Calu3 (cell line): Measurements from ENCODE around the gene NLGN1. TPM values are rescaled to one million over a fixed set of nuclear protein-coding genes. Genes with fewer than 3 reads are reported as not detected.

Source experiments
- BruUV-seq: library from RNA; stranded (reverse); fragments of 400-500 nt; replicated peaks from 2 replicates; lab custom pipeline; 2021; lab: Mats Ljungman, UMichigan
- CTCF ChIA-PET: fragments of 300-600 bp; sonication (Branson Sonifier 250); formaldehyde crosslinking; loops from one replicate; lab custom pipeline; 2022; ENCODE audit warnings: antibody characterized with exemption; lab: Charles Lee
- DNase-seq: peaks from one replicate; pipeline ENCODE4 v3.0.0; 2022
- H3K27ac Mint-ChIP-seq: one replicate; pipeline ENCODE4 v1.8.0; 2022; ENCODE audit warnings: mixed read lengths; ENCODE audit not compliant: unreplicated experiment
- H3K27me3 Mint-ChIP-seq: one replicate; pipeline ENCODE4 v1.8.0; 2022; ENCODE audit warnings: mixed read lengths; ENCODE audit not compliant: unreplicated experiment
- H3K36me3 Mint-ChIP-seq: one replicate; pipeline ENCODE4 v1.8.0; 2022; ENCODE audit warnings: mild to moderate bottlenecking, moderate library complexity, mixed read lengths; ENCODE audit not compliant: insufficient read depth, unreplicated experiment
- H3K4me1 Mint-ChIP-seq: one replicate; pipeline ENCODE4 v1.8.0; 2022; ENCODE audit warnings: mild to moderate bottlenecking, low read depth, mixed read lengths; ENCODE audit not compliant: unreplicated experiment
- H3K4me3 Mint-ChIP-seq: one replicate; pipeline ENCODE4 v1.8.0; 2022; ENCODE audit warnings: mild to moderate bottlenecking, low read depth, moderate library complexity, mixed read lengths; ENCODE audit not compliant: unreplicated experiment
- H3K9me3 Mint-ChIP-seq: one replicate; pipeline ENCODE4 v1.8.0; 2022; ENCODE audit warnings: low read depth, mixed read lengths; ENCODE audit not compliant: unreplicated experiment
- intact Hi-C: fragments of 100-400 bp; cut with micrococcal nuclease; formaldehyde crosslinking; loops from one replicate; pipeline ENCODE4 v1.10.0; 2022; ENCODE audit not compliant: unreplicated experiment
- total RNA-seq: library from RNA; stranded (reverse); gene quantifications from 2 replicates; pipeline ENCODE4 v1.2.3, GENCODE V29; 2022
- TF ChIP-seq, protein P1 (sequence below): fragments of 200-600 bp; IDR thresholded peaks from one replicate; pipeline ENCODE4 v1.8.0; 2022; ENCODE audit warnings: antibody characterized with exemption; ENCODE audit not compliant: unreplicated experiment

NLGN1 gene
- total RNA-seq, 1 experiment from 2014 or later: 2.6 TPM

DNA sequence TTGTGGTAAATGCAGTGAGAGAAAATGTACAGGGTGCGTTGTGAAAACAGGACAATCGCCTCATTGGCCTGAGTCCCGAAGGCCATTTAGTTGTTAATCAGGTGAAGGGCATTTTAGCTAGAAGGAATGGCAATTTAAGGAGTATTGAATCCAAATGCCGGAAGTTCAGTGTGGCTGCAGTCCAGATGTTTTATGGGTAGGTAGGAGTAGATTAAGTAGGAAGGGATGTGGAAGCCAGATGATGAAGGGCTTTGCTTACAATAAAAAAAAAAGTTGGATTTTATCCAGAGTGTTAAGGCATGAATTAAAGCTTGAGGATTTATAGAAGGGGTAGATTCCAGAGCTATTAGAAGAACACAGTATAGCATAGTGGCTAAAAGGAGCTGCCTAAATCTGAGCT, 572.7 kb downstream of the NLGN1 start:
- intact Hi-C loops: no loop called here
- no peaks in the 10 kb centered on the region for H3K36me3 Mint-ChIP-seq
- H3K27ac Mint-ChIP-seq: no peak overlapping the region

DNA sequence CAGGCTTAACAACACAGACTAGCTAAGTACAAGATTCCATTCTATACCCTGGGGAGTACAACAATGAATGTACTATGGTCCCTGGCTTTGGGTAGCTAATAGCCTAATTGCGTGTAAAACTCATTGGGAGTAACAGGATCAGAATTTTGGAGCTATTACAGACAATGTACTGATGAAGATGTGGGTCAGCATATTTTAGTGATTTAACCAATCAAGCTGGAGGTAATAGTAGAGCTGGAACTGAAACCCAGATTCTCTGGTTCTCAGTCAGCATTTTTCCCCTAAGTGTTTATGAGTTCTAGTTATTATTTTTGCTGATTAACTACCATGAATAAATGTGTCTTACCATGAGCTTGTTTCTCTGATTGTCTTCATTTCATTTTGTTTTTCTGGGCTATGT, 578.7 kb downstream of the NLGN1 start:
- no peaks in the 10 kb centered on the region for H3K36me3 Mint-ChIP-seq
- no peak overlapping the region for H3K27ac Mint-ChIP-seq
- H3K9me3 Mint-ChIP-seq: no peaks in the 10 kb centered on the region
- intact Hi-C loops: no loop called here
- no TSS peak for BruUV-seq
- CTCF ChIA-PET: no interaction called here
- DNase-seq: no peak
- H3K4me1 Mint-ChIP-seq: no peaks in the 10 kb centered on the region
- no peaks in the 10 kb centered on the region for H3K27me3 Mint-ChIP-seq
- H3K4me3 Mint-ChIP-seq: no peak overlapping the region
- TF ChIP-seq, protein P1, sequence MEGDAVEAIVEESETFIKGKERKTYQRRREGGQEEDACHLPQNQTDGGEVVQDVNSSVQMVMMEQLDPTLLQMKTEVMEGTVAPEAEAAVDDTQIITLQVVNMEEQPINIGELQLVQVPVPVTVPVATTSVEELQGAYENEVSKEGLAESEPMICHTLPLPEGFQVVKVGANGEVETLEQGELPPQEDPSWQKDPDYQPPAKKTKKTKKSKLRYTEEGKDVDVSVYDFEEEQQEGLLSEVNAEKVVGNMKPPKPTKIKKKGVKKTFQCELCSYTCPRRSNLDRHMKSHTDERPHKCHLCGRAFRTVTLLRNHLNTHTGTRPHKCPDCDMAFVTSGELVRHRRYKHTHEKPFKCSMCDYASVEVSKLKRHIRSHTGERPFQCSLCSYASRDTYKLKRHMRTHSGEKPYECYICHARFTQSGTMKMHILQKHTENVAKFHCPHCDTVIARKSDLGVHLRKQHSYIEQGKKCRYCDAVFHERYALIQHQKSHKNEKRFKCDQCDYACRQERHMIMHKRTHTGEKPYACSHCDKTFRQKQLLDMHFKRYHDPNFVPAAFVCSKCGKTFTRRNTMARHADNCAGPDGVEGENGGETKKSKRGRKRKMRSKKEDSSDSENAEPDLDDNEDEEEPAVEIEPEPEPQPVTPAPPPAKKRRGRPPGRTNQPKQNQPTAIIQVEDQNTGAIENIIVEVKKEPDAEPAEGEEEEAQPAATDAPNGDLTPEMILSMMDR: no peak

More for the DNA sequence above, 572.7 kb downstream of the NLGN1 start:
- no TSS peak for BruUV-seq
- Mint-ChIP-seq H3K27me3 (no peaks in the 10 kb centered on the region), H3K4me3 (no peak overlapping the region), H3K9me3 (no peaks in the 10 kb centered on the region), H3K4me1 (no peaks in the 10 kb centered on the region)
- TF ChIP-seq, protein P1: no peak
- DNase-seq: no peak
- CTCF ChIA-PET: no interaction called here

DNA sequence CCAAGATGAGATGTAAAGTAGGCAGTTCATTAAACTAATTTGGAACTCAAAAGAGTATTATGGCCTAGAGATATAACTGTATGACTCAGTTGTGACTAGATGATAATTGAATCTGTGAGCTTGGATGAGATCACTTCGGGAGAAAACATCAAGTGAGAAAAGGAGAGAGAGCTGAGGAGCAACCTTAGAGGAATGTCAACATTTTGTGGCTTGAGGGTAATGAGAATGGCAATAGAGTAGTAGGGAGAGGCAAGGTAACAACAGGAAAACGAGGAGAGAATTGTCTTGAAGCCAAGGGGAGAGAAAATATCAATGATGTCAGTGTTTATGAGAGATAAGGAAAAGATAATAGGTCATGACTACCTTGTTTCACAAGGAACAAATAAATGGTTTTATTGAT, 580.2 kb downstream of the NLGN1 start:
- Mint-ChIP-seq H3K27me3 (no peaks in the 10 kb centered on the region), H3K27ac (no peak overlapping the region), H3K36me3 (no peaks in the 10 kb centered on the region), H3K9me3 (no peaks in the 10 kb centered on the region), H3K4me1 (no peaks in the 10 kb centered on the region), H3K4me3 (no peak overlapping the region)
- TF ChIP-seq, protein P1: no peak
- intact Hi-C loops: no loop called here
- CTCF ChIA-PET: no interaction called here
- no TSS peak for BruUV-seq
- no peak for DNase-seq

DNA sequence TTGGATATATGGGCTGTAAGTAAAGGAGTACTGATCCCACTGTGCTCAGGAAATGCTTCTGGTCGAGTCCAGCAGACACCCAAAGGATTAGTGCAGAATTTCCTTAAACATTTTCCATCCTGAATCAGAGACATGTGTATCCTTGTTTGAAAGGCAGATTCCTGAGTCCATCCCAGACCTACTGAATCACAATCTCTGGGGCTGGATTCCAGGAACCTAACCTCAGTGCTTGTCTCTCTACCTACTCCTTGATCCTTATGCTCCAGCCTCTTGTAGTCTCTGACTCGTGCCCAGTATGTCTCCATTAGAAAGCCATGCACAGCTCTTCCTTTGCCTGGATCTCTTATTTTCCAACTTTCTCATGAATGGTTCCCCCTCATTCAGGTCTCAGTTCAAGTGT, 585.8 kb downstream of the NLGN1 start:
- H3K27ac Mint-ChIP-seq: no peak overlapping the region
- H3K4me3 Mint-ChIP-seq: no peak overlapping the region
- H3K9me3 Mint-ChIP-seq: no peaks in the 10 kb centered on the region
- no peaks in the 10 kb centered on the region for H3K4me1 Mint-ChIP-seq
- intact Hi-C loops: no loop called here
- no peak for DNase-seq
- CTCF ChIA-PET: interaction anchor here (0.6 kb wide), 1 partner anchor 20 kb away, joined by 3 read pairs; no protein-coding TSS in a partner anchor
- TF ChIP-seq, protein P1: no peak
- no TSS peak for BruUV-seq
- no peaks in the 10 kb centered on the region for H3K36me3 Mint-ChIP-seq
- H3K27me3 Mint-ChIP-seq: no peaks in the 10 kb centered on the region
